Measurements from ENCODE around the gene PRR5.
A peak's percentile ranks its signal among the peaks of the same experiment; 100 is the strongest.
"Not testable (repeated sequence)": the region's sequence is repeated elsewhere in the genome, so short reads cannot be mapped to it uniquely, and the experiment has no call there.

PRR5 gene

DNA sequence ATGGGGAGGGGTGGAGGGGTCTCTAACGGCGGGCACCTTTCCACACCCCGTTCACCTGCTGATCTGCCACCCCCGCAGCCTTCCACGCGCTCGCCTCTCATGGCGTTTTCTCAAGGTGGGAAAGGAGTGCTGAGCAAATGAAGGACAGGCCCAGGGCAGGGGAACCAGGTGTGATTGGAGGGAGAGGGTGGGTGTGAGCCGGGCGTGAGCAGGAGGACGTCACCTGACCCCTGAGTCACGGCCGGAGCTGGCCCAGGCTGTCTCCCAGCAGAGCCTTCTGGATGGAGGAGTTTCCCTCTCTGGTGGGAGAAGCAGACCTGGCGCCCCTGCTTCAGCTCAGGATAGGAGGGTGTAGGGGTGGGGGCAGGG is 36.3 kb downstream of the PRR5 start:
- Histone ChIP-seq H3K9me3 (ENCODE audit: severe bottlenecking) (no peaks in the 10 kb centered on the region), H3K27ac (ENCODE audit: poor library complexity, severe bottlenecking) (no peak overlapping the region), H3K4me3 (ENCODE audit: severe bottlenecking) (no peak overlapping the region), H3K27me3 (ENCODE audit: insufficient read depth, poor library complexity, severe bottlenecking) (no peaks in the 10 kb centered on the region), H3K4me1 (ENCODE audit: insufficient read depth, poor library complexity, severe bottlenecking) (peaks cover 6% of the 10 kb centered on the region), H3K36me3 (ENCODE audit: low read depth) (no peaks in the 10 kb centered on the region)
- no peak for DNase-seq (ENCODE audit: low spot score)
- TF ChIP-seq, protein P1, sequence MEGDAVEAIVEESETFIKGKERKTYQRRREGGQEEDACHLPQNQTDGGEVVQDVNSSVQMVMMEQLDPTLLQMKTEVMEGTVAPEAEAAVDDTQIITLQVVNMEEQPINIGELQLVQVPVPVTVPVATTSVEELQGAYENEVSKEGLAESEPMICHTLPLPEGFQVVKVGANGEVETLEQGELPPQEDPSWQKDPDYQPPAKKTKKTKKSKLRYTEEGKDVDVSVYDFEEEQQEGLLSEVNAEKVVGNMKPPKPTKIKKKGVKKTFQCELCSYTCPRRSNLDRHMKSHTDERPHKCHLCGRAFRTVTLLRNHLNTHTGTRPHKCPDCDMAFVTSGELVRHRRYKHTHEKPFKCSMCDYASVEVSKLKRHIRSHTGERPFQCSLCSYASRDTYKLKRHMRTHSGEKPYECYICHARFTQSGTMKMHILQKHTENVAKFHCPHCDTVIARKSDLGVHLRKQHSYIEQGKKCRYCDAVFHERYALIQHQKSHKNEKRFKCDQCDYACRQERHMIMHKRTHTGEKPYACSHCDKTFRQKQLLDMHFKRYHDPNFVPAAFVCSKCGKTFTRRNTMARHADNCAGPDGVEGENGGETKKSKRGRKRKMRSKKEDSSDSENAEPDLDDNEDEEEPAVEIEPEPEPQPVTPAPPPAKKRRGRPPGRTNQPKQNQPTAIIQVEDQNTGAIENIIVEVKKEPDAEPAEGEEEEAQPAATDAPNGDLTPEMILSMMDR (IDR thresholded peaks at IDR 0.05; ENCODE audit: poor library complexity, severe bottlenecking): no peak
- peak; percentile 67 for ATAC-seq (ENCODE audit: low read depth)

DNA sequence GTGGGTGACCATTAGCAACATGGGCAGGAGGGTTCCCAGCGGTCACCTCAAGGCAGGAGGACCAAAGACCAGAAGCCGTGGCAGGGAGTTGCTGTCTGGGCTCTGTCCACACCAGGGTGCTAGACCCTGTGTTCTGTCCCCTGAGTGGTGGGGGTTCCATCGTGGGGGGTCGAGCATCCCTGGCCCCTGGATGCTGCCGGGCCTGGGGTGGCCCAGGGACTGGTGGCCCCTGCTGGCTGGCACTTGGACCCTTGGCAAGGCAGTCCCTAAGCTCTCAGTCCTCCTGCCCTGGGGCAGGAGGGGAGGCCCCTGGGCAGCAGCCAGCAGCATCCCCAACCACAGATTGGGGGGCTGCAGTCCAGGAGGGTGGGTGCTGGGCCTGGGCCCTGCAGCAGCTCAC is 37.0 kb downstream of the PRR5 start:
- H3K9me3 ChIP-seq (ENCODE audit: severe bottlenecking): no peaks in the 10 kb centered on the region
- ATAC-seq (ENCODE audit: low read depth) (no peak), DNase-seq (ENCODE audit: low spot score) (no peak)
- H3K4me1 ChIP-seq (ENCODE audit: insufficient read depth, poor library complexity, severe bottlenecking): peaks cover 6% of the 10 kb centered on the region
- H3K27ac ChIP-seq (ENCODE audit: poor library complexity, severe bottlenecking): no peak overlapping the region
- no peaks in the 10 kb centered on the region for H3K36me3 ChIP-seq (ENCODE audit: low read depth)
- H3K4me3 ChIP-seq (ENCODE audit: severe bottlenecking): no peak overlapping the region
- TF ChIP-seq, protein P1 (IDR thresholded peaks at IDR 0.05; ENCODE audit: poor library complexity, severe bottlenecking): no peak
- H3K27me3 ChIP-seq (ENCODE audit: insufficient read depth, poor library complexity, severe bottlenecking): no peaks in the 10 kb centered on the region

DNA sequence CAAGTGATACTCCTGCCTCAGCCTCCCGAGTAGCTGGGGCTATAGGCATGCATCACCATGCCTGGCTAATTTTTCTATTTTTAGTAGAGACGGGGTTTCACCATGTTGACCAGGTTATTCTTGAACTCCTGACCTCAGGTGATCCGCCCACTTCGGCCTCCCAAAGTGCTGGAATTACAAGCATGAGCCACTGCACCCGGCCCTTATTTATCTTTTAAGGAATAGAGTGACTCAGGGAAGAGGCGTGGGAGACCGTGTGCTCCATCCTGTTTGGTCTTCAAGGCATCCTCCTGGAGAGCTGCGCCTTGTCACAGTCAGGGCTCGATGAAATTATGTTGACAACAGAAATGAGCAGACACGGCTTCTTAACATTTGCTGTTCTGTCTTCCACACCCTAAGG is 37.7 kb downstream of the PRR5 start:
- ATAC-seq (ENCODE audit: low read depth): peak; percentile 59
- DNase-seq (ENCODE audit: low spot score); H3K36me3 ChIP-seq (ENCODE audit: low read depth); H3K9me3 ChIP-seq (ENCODE audit: severe bottlenecking); H3K4me3 ChIP-seq (ENCODE audit: severe bottlenecking); H3K27me3 ChIP-seq (ENCODE audit: insufficient read depth, poor library complexity, severe bottlenecking); H3K4me1 ChIP-seq (ENCODE audit: insufficient read depth, poor library complexity, severe bottlenecking); H3K27ac ChIP-seq (ENCODE audit: poor library complexity, severe bottlenecking): not testable (repeated sequence)

DNA sequence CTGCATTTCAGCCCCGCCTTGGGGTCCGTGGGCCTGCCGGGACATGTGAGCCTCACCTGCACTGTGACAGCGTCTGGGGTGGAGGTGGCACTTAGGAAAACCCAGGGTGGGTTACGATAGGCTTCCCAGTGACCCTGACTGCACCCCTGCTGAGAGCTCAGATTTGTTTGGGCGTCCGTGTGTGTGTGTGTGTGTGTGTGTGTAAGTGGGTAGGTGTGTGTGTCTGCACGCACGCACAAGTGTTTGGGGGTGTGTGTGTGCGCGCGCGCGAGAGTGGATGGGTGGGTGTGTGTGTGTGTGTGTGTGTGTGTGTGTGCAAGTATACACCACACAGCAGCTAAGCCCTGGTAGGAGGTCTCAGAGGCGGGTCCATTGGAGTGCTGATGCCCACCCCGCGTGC is 38.3 kb downstream of the PRR5 start:
- no peak for DNase-seq (ENCODE audit: low spot score)
- H3K9me3 ChIP-seq (ENCODE audit: severe bottlenecking): no peaks in the 10 kb centered on the region

DNA sequence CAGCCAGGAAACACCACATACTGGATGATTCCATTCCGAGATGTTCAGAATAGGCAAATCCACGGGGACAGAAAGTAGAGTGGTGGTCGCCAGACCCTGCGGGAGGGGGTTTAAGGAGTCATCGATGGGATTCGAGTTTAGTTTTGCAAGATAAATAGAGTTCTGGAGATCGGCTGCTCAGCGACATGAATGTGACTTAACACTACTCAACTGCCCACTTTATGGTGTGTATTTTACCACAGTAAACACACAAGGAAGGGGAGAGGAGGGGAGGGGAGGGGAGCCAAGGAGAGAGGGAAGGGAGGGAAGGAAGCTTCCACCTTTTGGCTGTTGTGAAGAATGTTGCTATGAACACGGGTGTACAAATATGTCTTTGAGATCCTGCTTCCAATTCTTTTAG is 39.9 kb downstream of the PRR5 start:
- no peaks in the 10 kb centered on the region for H3K9me3 ChIP-seq (ENCODE audit: severe bottlenecking)
- H3K27me3 ChIP-seq (ENCODE audit: insufficient read depth, poor library complexity, severe bottlenecking): no peaks in the 10 kb centered on the region
- DNase-seq (ENCODE audit: low spot score): no peak

More for the DNA sequence above, 38.3 kb downstream of the PRR5 start:
- Histone ChIP-seq H3K27ac (ENCODE audit: poor library complexity, severe bottlenecking) (no peak overlapping the region), H3K4me1 (ENCODE audit: insufficient read depth, poor library complexity, severe bottlenecking) (peaks cover 6% of the 10 kb centered on the region), H3K27me3 (ENCODE audit: insufficient read depth, poor library complexity, severe bottlenecking) (no peaks in the 10 kb centered on the region), H3K36me3 (ENCODE audit: low read depth) (no peaks in the 10 kb centered on the region), H3K4me3 (ENCODE audit: severe bottlenecking) (no peak overlapping the region)
- ATAC-seq (ENCODE audit: low read depth): no peak
- TF ChIP-seq, protein P1 (IDR thresholded peaks at IDR 0.05; ENCODE audit: poor library complexity, severe bottlenecking): no peak

More for the DNA sequence above, 39.9 kb downstream of the PRR5 start:
- H3K4me3 ChIP-seq (ENCODE audit: severe bottlenecking): no peak overlapping the region
- TF ChIP-seq, protein P1 (IDR thresholded peaks at IDR 0.05; ENCODE audit: poor library complexity, severe bottlenecking): no peak
- no peak overlapping the region for H3K27ac ChIP-seq (ENCODE audit: poor library complexity, severe bottlenecking)
- no peak for ATAC-seq (ENCODE audit: low read depth)
- no peaks in the 10 kb centered on the region for H3K36me3 ChIP-seq (ENCODE audit: low read depth)
- H3K4me1 ChIP-seq (ENCODE audit: insufficient read depth, poor library complexity, severe bottlenecking): peaks cover 6% of the 10 kb centered on the region

All from RWPE2 (cell line).